Neural cell (in vitro differentiated cells): ENCODE data around the gene ACTG2.

Source experiments
- CTCF ChIP-seq: fragments of 450-650 bp; IDR thresholded peaks from 2 replicates; pipeline ENCODE4 v1.5.1; 2014; ENCODE audit warnings: antibody characterized with exemption, mild to moderate bottlenecking, moderate library complexity; ENCODE audit not compliant: poor library complexity, severe bottlenecking
- EP300 ChIP-seq: fragments of 450-650 bp; conservative IDR thresholded peaks from 2 replicates; pipeline ENCODE4 v1.6.1; 2014; ENCODE audit warnings: antibody characterized with exemption, mild to moderate bottlenecking, moderate library complexity; ENCODE audit not compliant: poor library complexity, severe bottlenecking
- EZH2 ChIP-seq: fragments of 200-600, 300-800 bp; shearing (Covaris generic), sonication (generic); IDR thresholded peaks from 2 replicates; pipeline ENCODE4 v1.6.1; 2014; ENCODE audit warnings: antibody characterized with exemption, low read length, borderline replicate concordance, mild to moderate bottlenecking; ENCODE audit not compliant: insufficient read depth, poor library complexity, severe bottlenecking
- MXI1 ChIP-seq: fragments of 450-650 bp; conservative IDR thresholded peaks from 2 replicates; pipeline ENCODE4 v1.6.1; 2014; ENCODE audit warnings: antibody characterized with exemption, mild to moderate bottlenecking; ENCODE audit not compliant: poor library complexity, severe bottlenecking
- POLR2AphosphoS5 ChIP-seq: IDR thresholded peaks from 2 replicates; pipeline ENCODE4 v1.6.1; 2012
- RAD21 ChIP-seq: fragments of 450-650 bp; conservative IDR thresholded peaks from 2 replicates; pipeline ENCODE4 v1.6.1; 2014; ENCODE audit warnings: antibody characterized with exemption, mild to moderate bottlenecking, moderate library complexity
- REST ChIP-seq: IDR thresholded peaks from 2 replicates; pipeline ENCODE4 v1.6.1; 2012; ENCODE audit warnings: borderline replicate concordance
- SMC3 ChIP-seq: fragments of 450-650 bp; conservative IDR thresholded peaks from 2 replicates; pipeline ENCODE4 v1.6.1; 2014; ENCODE audit warnings: antibody characterized with exemption, mild to moderate bottlenecking, moderate library complexity; ENCODE audit not compliant: poor library complexity
- TAF1 ChIP-seq: IDR thresholded peaks from 2 replicates; pipeline ENCODE4 v1.6.1; 2012; ENCODE audit warnings: low read depth

DNA sequence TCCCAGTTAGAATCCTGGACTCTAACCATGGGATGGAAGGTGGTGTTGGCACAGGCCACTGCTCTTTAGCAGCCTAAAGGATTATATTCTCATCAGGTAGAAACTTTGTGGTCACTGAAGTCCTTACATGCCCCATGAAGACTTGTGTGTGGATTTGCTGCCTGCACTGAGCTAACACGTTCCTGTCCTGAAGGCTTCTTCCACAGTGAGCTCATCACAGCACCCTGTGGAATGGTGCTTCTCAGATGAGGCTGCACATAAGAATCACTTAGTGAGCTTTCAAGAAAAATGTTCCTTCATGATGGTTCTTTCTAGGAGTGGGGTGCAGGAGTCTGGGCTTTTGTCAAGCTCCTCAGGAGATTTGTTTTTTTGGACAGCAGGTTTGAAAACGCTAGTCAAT lies 37.3 kb upstream of the ACTG2 start:
- TF ChIP-seq CTCF (no peak), POLR2AphosphoS5 (no peak), EP300 (no peak), EZH2 (no peak), TAF1 (no peak), SMC3 (no peak), RAD21 (no peak), REST (no peak), MXI1 (no peak)
